ENCODE data around the gene SAYSD1.

DNA sequence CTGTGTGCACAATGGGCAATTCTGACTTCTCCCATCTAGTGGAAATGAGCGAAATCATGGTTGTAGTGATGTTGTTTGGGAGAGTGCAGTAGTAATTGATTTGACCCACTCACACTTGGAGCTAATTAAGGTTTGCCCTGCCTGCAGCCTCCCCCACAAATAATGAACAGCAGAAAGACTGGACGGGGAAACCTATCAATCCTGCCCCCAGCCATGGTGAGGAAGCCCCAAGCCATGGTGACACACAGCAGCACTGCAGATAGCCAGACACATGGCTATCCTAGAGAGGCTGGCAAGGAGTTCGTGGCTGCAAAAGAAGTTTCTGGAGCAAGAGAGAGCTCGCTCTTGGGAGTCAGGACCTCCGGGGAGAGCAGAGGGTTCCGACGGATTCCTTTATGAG lies 27.8 kb downstream of the SAYSD1 start:
- no peak for TF ChIP-seq EZH2phosphoT487 (IDR thresholded peaks at IDR 0.05; ENCODE audit: borderline replicate concordance, low read length)
- TF ChIP-seq, protein P1, sequence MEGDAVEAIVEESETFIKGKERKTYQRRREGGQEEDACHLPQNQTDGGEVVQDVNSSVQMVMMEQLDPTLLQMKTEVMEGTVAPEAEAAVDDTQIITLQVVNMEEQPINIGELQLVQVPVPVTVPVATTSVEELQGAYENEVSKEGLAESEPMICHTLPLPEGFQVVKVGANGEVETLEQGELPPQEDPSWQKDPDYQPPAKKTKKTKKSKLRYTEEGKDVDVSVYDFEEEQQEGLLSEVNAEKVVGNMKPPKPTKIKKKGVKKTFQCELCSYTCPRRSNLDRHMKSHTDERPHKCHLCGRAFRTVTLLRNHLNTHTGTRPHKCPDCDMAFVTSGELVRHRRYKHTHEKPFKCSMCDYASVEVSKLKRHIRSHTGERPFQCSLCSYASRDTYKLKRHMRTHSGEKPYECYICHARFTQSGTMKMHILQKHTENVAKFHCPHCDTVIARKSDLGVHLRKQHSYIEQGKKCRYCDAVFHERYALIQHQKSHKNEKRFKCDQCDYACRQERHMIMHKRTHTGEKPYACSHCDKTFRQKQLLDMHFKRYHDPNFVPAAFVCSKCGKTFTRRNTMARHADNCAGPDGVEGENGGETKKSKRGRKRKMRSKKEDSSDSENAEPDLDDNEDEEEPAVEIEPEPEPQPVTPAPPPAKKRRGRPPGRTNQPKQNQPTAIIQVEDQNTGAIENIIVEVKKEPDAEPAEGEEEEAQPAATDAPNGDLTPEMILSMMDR (conservative IDR thresholded peaks at IDR 0.05; ENCODE audit: low read depth, low read length) = no peak
